GDM1 (cell line): Measurements from ENCODE around the gene PPTC7.
"Not testable (repeated sequence)": the region's sequence is repeated elsewhere in the genome, so short reads cannot be mapped to it uniquely, and the experiment has no call there.

Source experiments
- DNase-seq: peaks from one replicate; lab custom pipeline; 2025; lab: John Stamatoyannopoulos, UW

The PPTC7 gene

GRCh38 chr12:110583137-110584059 is at the start of gene PPTC7:
Gene PPTC7, minus strand, starts transcription at chr12:110583318. Its CDS starts 287 bp downstream, at chr12:110583031.
- DNase-seq, result peak; percentile 96

DNA sequence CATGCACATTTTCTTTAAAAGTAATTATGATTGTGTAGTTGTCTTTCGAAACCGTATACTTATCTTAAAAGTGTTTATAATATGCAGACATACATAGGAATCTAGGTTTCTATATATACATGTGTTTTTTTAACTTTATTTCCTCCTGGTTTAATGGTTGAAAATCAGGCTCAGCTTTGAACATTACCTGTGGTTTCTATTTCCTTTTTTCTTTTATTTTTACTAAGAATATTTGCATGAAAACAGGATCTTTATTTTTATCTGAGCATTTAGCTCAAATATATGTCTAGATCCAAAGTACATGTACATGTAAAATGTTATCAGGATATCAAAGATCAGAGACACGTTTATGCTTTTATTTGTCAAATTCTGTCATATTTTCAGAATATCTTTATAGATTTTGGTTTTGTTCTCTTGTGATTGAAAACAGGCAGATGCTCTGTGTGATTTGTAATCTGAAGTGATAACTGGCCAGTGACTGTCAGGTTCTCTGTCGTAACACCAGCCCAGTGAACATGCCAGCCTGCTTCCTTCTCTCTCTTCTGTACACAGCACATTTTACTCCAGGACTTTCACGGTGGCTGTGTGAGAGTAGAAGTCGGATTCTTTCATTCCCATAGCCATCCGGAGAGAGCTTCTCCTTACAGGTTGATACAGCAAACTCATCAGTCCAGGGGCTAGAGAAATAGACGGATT is 44.5 kb upstream of the PPTC7 start:
- DNase-seq, result no peak

- DNase-seq, result no peak
Measured at GRCh38 chr12:110622582-110622981, 39.5 kb upstream of the PPTC7 start.

GRCh38 chr12:110619534-110619953 is 36.4 kb upstream of the PPTC7 start:
- no peak for DNase-seq

DNA sequence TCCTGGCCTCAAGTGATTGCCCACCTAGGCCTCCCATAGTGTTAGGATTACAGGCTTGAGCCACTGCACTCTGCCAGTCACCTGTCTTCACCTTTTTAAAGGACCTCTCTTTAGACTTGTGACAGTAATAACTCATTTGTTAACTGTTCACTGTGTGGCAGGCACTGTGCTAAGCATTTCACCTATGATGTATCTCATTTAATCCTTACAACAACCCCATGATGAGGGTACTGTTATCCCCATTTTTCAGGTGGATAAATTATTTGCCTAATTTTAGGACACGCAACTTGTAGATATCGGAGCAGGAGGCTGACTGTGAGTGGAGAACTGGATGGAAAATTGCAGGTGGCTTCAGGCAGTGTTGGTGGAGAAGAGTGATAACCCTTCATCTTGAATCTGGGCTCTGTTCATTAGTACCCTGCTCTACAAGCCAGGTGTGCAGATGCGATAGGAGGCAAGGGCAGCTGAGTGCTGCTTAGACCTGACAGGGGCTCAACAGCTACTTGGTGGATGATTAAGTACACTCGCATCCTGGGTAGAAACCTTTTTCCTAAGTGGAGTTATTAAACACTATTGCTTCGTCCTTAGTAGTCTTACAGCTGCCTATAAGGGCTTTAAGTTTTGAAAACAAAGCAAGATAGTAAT is 33.5 kb upstream of the PPTC7 start:
- no peak for DNase-seq

DNA sequence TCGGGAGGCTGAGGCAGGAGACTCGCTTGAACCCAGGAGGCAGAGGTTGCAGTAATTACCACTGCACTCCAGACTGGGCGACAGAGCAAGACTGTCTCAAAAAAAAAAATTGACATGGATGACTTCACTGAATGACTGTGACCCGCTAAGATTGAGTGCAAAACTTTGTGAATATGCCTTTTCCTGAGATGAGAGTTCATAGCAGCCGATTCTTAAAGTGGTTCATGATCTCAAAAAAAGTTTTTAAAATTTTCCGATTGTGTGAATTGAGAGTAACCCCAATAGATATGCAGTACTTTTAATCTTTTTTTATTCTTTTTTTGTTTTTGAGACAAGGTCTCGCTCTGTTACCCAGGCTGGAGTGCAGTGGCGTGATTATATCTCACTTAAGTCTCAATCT is 32.1 kb upstream of the PPTC7 start:
- no peak for DNase-seq

DNA sequence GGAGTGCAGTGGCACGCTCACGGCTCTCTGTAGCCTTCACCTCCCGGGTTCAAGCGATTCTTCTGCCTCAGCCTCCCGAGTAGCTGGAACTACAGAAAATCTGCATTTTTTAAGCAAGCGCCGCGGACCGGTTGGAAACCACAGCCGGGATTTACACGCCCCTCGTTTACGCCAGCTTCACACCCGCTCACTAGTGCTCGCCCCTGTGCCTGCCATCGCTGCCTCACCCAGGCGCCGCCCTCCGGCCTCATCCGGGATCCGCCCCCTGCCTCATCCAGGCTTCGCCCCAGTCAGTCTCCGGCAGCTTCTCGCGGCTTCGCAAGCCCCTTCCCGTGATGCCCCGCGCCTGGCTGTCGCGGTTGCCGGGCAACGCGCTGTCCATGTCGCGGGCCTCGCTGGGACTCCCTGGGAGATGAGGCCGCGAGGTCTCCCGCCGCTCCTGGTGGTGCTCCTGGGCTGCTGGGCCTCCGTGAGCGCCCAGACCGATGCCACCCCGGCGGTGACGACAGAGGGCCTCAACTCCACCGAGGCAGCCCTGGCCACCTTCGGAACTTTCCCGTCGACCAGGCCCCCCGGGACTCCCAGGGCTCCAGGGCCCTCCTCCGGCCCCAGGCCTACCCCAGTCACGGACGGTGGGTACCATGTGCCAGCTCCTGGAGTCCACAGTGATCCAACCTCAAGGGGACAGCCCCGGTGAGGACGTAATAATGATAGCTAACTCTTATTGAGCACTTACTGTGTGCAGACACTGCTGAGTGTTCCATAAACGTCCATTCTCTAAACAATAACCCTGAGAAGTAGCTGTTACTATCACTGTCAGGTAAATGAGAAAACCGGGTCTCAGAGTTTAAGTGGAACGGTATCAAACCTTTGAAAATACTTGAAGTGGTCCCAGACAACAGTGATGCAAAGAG is 30.9 kb upstream of the PPTC7 start, which contains the start of gene TCTN1:
TCTN1 (plus strand) TSS at position 359 of the 914 bp plus-strand sequence; CDS start at position 413, 54 bp downstream.
- DNase-seq, result peak; percentile 91

GRCh38 chr12:110613071-110613770 is 30.1 kb upstream of the PPTC7 start:
- no peak for DNase-seq

GRCh38 chr12:110606253-110606611 is 23.1 kb upstream of the PPTC7 start:
- no peak for DNase-seq

DNA sequence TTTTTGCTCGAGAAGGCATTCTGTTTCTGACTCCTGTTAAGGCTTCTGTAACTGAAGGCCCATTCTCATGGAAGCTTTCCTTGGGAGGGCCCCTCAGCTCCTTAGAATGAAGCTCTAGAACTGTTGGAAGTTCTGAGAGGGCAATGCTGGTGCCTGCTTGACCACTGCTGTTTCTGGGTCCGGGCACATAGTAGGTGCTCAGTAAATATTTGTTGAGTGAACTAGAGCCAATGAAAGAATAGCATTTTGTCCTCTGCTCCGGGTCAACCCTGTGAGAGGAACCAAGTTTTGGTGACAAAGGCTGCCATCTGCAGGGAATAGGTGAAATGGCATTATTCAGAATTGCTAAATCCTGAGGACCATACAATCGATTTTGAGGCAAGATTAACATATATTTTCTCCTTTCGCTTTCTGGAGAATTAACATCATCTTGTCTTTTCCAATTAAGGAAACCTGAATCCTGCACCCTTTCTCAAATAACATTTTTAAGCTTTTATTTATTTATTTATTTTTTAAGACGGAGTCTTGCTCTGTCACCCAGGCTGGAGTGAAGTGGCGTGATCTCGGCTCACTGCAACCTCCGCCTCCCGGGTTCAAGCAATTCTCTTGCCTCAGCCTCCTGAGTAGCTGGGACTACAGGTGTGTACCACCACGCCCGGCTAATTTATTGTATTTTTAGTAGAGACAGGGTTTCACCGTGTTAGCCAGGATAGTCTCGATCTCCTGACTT is 19.1 kb upstream of the PPTC7 start:
- peak; percentile 37 for DNase-seq

DNA sequence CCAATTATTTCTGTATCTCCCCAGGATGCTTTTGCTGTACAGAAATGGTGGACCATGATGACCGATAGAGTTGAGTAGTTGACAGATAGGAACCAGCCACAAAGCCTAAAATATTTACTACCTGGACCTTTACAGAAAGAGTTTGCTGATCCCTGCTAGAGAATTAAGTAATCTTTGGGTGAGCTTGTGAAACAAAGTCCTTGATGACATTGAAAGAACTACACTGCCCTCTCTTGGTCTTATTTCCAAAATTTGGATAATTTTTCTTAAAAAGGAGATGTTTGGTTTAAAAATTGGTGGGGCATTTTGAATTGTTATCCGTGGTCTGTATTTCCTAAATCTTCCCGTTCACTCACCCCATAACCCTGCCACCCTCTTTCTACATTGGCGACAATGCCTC is 17.1 kb upstream of the PPTC7 start:
- DNase-seq, result peak; percentile 27

DNA sequence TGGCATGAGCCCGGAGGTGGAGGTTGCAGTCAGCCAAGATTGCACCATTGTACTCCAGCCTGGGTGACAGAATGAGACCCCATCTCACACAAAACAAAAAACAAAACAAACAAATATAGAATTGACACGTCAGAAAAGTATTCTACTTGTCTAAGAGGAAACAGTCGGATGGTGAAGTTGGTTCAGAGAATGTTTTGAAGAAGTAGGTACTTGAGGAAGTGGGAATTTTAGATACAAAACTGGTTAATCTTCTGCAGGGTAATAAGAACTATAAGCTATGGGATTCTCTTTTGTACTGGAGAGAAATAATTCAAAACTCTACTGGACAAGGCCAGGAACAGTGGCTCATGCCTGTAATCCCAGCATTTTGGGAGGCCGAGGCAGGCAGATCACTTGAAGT is 16.2 kb upstream of the PPTC7 start:
- DNase-seq, result no peak

DNA sequence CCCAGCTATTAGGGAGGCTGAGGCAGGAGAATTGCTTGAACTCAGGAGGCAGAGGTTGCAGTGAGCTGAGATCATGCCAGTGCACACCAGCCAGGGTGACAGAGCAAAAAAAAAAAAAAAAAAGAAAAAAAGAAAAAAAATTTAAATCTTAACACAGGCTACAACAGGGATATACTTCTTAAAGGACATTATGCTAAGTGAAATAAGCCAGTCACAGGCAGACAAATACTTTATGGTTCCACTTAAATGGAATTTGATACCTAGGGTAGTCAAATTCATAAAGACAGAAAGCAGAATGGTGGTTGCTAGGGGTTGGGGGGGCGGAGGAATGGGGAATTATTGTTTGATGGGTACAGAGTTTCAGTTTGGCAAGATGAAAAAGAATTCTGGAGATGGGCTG is 14.8 kb upstream of the PPTC7 start:
- DNase-seq, result no peak

DNA sequence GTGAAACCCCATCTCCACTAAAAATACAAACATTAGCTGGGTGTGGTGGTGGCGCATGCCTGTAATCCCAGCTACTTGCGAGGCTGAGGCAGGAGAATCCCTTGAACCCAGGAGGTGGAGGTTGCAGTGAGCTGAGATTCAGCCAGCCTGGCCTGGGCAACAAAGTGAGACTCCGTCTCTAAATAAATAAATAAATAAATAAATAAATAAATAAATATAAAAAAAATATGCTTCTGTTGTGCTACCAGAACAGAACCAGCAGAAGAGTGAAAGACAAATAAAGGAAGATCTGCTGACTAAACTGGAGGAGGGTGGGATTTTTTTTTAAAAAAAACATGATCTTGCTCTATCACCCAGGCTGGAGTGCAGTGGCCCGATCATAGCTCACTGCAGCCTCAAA is 9.8 kb upstream of the PPTC7 start:
- not testable (repeated sequence) for DNase-seq

DNA sequence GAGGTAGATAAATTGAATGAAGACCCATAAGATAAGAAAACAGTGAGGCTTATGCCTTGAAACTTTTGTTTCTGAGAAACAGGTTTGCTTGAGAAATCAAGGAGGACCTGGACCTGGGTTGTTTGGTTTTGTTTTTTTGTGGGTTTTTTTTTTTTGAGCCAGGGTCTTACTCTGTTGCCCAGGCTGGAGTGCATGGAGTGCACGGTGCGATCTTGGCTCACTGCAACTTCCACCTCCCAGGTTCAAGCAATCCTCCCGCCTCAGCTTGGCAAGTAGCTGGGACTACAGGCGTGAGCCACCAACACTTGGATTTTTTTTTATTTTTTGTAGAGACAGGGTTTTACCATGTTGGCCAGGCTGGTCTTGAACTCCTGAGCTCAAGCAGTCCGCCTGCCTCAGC is 9.0 kb upstream of the PPTC7 start:
- no peak for DNase-seq

GRCh38 chr12:110591451-110592051 is 8.4 kb upstream of the PPTC7 start:
- no peak for DNase-seq

DNA sequence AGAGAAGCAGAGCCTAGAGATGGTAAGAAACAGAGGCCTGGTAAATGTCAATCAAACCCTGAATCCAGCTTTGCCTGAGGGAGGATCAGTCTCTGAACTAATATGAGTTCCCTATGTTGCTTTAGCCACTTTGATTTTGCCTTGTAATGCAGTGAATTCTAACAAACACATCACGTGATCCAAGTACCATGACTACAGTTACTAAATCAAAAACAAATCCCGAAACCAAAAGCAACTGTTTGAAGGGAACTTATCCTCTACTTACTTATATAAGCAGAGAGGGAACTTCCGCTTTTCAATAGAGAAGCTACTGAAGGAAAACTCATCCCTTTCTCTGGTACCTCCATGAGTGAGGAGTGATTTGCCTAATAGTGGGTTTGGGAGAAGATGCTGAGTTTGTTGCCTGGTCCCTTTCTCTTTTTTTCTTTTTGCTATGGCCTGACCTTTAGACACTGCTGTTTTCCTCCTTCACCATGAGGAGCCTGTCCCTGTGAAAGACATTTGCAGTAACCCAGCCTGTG is 7.7 kb upstream of the PPTC7 start:
- DNase-seq, result peak; percentile 41

DNA sequence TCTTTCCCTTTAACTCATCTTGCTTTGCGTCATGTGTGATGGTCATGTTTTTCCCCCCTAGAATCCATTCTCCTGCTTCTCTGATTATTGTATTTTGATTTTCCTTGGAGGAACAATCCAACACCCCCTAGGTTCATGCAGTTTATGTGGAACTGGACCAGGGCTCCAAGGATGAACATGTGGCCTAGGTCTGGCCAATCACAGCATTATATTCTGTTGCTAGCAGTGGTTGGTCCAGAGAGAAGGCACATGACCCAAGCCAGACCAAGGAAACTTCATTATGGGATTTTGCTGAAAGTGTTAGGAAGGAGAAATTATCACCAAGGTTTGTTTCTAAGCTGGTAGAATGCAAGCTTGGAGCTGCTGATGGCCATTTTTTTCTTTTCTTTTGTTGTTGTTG is 6.9 kb upstream of the PPTC7 start:
- no peak for DNase-seq

- not testable (repeated sequence) for DNase-seq
Measured at GRCh38 chr12:110587102-110587501, 4.0 kb upstream of the PPTC7 start.
